GM19468 (cell line): ENCODE measurements around the gene COX4I1.

Experiments used
- ATAC-seq: cut with Tn5 transposase; IDR thresholded peaks from one replicate; pipeline ENCODE4 v1.9.1; 2021; ENCODE audit warnings: mild to moderate bottlenecking, moderate library complexity, moderate number of reproducible peaks; ENCODE audit not compliant: unreplicated experiment; ENCODE audit errors: extremely low read depth

The COX4I1 gene

DNA sequence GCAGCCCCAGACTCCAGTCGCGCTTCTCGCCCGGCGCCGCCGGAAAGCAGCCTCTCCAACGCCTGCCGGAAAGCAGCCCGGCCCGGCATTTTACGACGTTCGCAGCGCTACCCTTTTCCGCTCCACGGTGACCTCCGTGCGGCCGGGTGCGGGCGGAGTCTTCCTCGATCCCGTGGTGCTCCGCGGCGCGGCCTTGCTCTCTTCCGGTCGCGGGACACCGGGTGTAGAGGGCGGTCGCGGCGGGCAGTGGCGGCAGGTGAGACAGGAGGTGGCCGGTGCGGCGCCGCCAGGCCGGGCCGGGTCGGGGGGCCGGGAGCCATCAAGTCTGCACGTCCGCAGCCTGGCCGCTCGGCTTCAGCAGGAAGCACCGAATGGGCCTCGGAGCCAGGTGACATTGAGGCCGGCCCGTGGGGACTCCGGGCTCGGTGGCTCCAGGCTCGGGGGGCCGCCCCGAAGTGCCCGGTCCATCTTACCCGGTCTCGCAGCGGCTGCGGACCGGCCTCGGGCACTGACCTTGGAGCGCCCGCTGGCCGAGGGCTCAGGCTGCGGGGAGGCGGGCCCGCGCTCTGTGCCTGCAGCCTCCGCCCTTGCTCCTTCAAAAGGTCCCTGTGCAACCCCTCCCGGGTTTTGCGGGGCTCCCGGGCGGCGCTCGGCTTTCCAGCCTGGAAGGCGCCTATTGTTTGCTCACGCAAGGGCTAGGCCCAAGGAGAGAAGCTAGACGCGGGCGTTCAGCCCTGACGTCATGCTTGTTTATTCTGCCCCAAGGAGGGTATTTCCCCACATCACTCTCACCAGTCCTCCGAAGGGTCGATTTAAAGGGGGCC lies at the start of gene COX4I1, which contains the start of gene EMC8:
COX4I1 (plus strand) TSS at position 199 of the 824 bp plus-strand sequence. CDS start 1,511 bp downstream, outside the sequence.
EMC8 (minus strand) TSS at position 48 of the 824 bp plus-strand sequence. CDS start 249 bp downstream, outside the sequence.
- ATAC-seq, result peak; percentile 28

DNA sequence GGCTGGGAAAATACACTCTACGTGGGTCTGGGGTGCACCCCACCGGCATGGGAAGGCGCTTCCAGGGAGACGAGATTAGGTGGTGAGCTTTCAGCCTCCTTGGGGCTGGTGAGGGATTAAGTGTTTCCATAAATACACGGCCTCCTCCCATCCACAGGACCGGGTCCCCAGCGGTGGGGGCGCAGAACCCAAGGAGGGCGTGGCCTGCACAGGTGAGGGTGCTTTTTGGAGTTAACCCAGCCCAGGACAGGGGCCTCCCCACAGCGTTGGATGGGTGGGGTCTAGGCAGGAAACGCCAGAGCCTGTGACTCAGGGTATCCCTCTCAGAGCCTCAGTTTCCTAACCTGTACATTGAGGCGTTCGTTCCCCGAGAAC lies 49.7 kb upstream of the COX4I1 start:
- ATAC-seq, result no peak

DNA sequence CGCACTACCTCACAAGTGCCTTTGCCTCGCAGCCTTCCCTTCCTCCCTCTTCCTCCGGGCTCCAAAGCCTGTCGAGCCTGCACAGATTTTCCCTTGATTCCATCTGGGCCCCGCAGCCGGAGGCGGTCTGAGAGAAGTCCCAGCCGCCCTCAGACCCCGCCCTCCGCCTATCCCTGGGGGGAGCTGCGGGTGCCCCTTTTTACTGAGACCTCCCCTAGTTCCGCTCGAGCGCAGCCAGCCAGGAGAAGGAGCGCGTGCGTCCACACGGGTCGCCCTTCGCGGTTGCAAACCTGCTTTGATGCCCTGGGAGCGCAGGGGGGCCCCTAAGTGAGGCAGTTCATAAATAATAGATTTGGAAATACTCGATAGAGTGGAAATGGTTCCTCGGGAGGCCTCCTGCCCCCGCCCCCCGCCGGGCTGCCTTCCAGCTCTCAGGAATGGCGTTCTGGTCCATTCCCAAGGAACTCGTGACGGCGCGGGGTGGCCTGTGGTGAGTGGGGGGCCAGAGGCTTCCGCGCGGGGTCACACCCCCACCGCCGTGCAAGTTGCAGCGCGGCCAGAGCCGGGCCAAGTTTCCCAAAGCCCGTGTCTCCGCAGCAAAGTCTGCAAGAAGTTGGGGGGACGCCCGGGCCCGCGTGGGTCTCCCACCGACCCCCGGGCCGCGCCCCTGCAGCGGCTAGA lies 49.2 kb upstream of the COX4I1 start:
- ATAC-seq, result no peak

- no peak for ATAC-seq
Measured at GRCh38 chr16:85750827-85751697, 48.4 kb upstream of the COX4I1 start, which contains the start of gene C16orf74. C16orf74 (minus strand) TSS chr16:85751096; CDS start chr16:85735217, 15,879 bp downstream.

GRCh38 chr16:85751698-85752501 lies 47.6 kb upstream of the COX4I1 start:
- no peak for ATAC-seq

- no peak for ATAC-seq
Measured at GRCh38 chr16:85752511-85753420, 46.7 kb upstream of the COX4I1 start.

- no peak for ATAC-seq
Measured at GRCh38 chr16:85753559-85753958, 45.9 kb upstream of the COX4I1 start.

GRCh38 chr16:85753976-85754375 lies 45.5 kb upstream of the COX4I1 start:
- ATAC-seq, result no peak

DNA sequence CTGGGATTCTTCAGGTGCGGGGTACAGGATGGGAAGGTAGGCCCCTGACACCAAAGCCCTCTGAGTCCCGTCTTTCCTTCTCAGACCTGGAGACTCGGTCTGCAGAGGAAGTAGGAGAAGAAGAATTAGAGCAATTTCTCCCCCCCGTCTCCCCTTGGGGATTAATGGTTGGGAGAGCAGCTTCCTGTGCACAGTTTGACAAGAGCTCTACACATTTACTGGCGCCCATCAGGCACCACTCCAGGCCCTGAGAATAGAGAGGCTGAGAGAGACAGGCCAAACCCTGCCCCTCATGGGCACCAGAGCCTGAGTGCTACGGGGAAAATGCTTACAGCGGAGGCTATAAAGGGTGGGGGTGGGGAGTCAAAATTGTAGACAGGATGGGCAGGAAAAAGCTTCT lies 45.1 kb upstream of the COX4I1 start:
- no peak for ATAC-seq

DNA sequence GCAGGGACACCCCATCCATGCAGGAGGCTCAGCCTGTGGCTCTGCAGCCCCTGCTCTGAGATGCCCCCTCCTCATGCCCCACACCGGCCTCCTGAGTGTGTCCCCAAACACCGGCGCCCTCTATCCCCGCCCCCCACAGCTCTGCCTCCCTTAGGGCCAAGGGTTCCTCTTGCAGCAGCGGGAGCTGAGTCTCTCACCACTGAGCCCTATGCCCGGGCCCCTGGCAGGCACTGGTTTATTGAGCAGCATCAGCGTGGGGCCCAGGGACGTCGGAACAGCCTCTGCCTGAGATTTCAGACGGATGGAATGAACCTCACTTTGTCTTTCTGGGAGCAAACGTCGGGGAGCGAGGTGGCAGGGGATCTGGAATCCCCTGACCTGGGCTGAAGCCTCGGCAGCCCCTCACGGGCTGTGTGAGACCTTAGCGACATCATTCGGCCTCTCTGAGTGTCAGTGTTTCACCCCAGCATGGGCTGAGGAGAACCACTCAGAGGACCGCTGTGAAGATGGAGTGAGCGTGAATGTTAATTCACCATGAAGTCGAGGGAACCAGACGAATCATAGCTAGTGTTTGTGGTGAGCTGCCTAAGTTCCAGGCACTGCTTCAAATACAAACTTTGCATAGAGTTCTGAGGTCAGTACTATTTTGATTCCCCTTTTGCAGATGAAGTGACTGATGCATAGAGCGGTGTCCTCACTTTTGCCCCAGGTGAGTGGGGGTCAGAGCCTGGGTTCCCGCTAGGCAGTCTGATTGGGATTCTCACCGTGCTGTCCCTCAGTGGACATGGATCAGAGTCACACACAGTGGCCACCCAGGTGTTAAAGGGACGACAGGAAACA lies 43.3 kb upstream of the COX4I1 start:
- ATAC-seq, result peak; percentile 52

GRCh38 chr16:85757341-85757822 lies 42.1 kb upstream of the COX4I1 start:
- peak; percentile 20 for ATAC-seq

DNA sequence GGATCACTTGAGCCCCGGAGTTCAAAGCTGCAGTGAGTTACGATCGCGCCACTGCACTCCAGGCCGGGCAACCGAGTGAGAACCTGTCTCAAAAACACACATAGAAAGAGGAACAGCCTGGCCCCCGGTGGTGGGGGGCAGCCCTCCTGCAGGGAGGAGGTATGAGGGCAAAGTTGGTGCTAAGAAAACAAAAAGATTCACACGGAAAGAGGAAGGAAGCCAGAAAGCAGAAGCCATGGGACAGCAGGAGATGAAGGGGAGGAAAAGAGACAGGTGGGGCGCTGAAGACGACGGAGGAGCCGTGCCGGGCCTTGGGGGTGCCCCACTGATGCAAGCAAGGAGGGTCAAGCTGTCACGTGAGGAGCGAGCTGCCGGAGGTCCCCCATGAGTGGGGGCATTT lies 40.4 kb upstream of the COX4I1 start:
- ATAC-seq, result no peak

GRCh38 chr16:85759631-85760419 lies 39.7 kb upstream of the COX4I1 start:
- no peak for ATAC-seq

DNA sequence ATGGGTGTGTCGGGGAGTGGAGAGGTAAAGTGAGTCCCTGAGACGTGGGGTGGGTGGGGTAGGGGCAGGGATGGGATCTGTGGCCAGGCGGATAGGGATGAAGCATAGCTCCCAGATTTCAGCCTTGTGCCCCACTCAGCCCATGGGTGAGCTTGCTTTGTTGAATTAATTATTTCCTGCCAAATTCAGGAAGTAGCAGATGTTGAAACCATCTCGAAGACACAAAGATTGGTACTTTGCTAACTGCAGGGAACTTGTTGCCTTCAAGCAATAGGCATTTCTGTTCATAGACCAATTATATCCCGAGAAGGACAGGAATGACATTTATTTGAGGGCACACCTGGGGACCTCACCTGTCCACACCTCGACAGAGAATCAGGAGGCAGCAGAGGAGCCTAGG lies 37.6 kb upstream of the COX4I1 start:
- no peak for ATAC-seq

DNA sequence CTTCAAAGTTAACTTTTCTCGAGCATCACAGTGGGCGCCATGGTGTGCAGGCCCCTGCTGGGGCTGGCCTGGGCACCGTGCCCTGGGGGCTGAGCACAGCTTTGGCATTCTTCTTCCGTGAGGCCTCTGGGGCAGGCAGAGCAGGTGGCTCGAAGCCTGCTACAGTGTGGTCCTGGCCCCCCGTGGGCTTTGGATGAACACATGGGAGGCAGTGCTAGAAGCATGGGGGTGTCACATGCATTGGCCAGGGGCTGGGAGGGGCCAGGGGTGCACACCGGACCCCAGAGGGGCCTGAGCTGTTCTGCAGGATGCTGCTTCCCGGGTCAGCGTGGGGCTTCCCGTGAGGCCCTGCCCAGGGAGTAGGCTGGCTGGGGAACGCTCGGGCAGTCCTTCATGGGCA lies 36.5 kb upstream of the COX4I1 start:
- ATAC-seq, result no peak

- no peak for ATAC-seq
Measured at GRCh38 chr16:85763616-85764015, 35.9 kb upstream of the COX4I1 start.

DNA sequence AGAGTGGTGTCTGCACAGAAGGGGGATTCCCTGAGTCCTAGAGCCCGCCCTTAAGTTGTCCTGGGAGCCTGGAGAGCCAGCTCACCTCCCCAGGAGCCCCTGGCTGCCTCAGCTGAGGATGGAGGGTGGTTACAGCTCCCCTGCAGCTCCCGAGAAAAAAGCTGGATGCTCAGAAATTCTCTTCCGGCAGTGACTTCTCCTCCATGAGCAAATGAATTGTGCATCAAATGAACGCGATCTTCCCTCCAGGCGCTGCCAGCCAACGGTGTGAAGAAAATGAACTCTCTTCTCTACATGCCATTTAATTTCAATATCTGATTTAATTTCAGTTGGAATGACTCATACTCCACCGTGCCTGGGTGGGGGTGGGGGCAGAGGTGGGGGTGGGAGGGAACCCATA lies 34.3 kb upstream of the COX4I1 start:
- no peak for ATAC-seq
